ENCODE data around the gene ISLR.
A peak's percentile ranks its signal among the peaks of the same experiment; 100 is the strongest.

ISLR gene, protein sequence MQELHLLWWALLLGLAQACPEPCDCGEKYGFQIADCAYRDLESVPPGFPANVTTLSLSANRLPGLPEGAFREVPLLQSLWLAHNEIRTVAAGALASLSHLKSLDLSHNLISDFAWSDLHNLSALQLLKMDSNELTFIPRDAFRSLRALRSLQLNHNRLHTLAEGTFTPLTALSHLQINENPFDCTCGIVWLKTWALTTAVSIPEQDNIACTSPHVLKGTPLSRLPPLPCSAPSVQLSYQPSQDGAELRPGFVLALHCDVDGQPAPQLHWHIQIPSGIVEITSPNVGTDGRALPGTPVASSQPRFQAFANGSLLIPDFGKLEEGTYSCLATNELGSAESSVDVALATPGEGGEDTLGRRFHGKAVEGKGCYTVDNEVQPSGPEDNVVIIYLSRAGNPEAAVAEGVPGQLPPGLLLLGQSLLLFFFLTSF

DNA sequence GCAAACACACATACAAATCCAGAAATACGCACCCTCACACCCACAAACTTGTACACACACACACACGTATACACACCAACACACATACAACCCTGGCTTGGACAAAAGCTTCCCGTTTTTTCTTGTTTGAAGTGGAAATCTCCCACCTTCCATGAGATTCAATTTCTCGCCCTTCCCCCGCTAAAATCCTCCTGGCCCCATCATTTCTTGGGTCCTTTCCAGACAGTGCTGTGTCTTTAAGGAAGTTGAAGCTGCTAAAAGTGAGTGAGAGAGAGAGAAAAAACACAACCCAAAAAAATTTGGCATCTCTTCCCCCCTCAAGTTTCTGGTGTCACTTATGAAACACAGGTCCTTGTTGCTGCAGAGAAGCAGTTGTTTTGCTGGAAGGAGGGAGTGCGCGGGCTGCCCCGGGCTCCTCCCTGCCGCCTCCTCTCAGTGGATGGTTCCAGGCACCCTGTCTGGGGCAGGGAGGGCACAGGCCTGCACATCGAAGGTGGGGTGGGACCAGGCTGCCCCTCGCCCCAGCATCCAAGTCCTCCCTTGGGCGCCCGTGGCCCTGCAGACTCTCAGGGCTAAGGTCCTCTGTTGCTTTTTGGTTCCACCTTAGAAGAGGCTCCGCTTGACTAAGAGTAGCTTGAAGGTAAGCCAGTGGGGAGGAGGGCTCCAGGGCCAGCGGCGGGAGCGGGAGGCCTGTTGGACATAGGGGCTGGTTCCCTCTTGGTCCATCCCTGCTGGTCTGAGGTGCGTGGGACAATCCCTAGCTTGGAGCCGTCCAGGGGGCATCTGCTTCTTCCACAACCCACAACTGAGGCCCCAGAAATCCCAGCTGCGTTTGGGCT is at the start of gene ISLR:
Gene ISLR (plus strand): TSS at position 331 of the 839 bp plus-strand sequence. CDS start 1,149 bp downstream, outside the sequence.
- no peak for DNase-seq

DNA sequence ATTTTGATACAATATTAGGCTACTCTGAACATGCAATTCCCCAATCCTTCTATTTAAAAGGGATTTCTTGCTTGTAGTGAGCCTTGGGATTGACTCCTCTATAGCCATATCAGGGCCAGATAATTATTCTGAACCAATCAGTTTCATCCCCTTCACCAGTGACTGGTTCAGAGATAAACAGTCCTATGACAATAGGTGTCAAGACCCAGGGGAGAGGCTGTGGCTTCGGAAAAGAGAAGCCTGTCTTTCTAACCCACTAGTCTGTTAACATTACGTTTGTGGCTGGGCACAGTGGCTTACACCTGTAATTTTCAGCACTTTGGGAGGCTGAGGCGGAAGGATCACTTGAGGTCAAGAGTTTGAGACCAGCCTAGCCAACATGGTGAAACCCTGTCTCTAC is 49.3 kb upstream of the ISLR start:
- no peak for DNase-seq

DNA sequence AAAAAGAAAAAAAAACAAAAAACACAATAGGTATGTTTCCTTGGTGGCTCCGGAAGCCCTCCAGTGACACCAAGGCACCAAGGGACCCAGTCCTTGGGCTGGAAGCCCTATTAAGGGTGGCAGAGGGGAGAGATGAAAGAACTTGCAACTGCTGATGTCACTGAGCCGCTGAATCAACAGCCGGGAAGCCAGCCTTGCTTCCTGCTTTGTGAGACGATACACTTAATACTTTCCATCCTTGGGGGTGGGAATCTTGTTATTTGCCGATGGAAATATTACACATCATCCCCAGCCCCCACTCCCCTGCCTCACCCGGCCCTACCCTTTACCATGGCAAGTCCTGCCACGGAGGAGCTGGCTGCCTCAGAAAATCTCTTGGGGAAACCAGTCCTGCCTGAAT is 48.8 kb upstream of the ISLR start:
- no peak for DNase-seq

DNA sequence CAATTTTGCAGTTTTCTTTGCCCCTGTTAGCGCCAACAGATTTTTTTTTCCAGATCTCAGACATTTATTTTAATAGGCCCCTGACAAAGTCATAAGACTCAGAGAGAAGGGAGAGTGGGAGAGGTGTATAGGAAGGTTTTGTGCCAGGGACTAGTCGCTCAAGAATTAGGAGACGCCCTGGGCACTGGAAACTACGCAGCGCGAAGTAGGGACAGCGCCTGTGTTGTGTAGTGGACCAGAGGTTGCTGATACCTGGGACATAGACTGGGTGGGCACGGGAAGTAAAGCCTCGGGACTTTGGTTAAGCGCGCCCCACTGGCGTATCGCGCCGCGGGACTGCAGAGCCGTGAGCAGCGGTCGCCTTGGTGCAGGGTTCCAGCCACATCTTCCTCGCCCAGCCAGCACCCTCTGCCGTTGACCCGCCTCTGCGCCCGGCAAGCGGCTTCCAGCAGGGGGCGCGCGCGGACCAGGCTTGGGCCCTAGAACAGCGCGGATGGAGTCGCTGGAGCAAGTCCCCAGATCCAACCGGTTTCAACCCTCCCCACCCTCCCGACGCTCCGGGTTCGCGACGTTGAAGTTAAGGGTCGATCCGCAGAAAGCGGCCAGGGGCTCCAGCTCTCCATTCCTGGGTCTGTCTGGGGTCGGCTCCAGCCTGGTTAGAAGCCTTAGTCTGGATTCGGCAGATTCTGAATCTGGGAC is 46.1 kb upstream of the ISLR start:
- DNase-seq = peak; percentile 73

DNA sequence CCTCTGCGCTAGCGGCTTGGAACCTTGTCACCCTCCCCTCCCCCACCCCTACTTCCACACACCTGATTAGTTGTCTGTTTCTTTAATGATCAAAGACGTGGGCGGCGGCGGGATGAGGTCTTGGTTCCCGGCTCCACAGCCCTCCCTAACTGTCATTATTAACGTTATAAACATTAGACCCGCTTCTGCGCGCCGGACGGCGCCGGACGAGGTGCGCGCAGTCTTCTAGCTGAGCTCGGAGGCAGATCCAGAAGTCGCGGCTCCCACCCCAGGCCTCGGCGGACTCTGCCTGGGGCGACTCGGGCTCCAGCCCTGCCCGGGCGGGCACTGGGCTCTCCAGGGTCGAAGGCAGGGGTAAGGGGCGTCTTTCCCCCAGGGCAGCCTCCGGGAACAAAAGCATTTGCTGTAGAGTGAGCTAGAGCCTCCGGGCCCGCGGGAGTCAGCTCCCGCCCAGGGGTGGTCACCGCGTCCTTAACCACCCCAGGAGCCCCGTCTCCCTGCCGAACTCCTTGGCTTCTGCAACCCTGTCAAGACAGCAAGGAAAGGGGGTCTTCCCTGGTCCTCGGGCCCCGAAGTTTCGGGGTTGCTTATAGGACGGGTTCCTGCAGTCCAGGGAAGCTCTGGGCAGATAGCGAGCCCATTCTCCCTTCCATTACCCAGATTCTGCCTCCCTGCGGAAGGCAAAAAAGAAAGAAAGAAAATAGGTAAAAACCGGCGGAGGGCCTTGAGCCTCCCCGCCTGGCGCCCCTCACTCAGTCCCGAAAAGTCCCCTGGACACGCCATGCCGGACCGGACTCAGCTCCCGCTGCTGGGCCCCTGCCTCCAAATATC is 45.3 kb upstream of the ISLR start:
- DNase-seq = no peak

DNA sequence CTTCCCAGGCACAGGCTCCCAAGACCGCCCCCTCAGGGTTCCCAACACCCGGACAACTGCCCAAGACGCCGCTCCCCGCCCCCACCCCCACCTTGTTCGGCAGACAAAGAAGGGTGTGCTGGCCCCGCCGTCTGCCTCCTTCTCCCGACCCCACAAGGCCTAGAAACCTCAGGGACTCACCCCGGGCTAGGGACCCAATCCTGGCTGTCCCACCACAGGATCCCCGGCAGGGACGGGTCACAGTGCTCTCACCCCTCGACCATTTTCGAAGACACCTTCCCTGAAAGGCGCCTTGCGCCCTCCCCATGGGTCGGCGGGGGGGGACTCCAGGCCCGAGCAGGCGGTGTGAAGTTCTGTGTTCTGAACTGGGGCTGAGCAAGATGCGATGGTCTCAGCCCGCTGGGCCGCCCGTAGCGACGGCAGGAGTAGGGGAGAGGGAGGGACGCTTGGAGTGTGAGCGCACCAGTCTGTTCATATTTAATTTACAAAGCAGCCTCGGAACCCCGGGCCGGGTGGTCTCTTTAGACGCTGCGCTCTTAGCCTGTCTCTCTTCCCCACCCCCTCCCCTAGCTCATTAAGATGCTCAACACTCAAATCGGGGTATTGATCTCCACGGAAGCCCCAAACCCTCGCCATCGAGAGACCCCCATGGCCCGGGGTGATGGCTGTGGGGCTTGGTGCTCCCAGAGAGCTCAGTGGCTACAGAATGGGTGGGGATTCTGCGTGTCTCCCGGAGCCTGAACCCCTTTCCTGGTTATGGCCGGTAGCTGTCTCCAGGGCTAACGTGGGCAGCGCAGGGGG is 44.5 kb upstream of the ISLR start:
- no peak for DNase-seq

DNA sequence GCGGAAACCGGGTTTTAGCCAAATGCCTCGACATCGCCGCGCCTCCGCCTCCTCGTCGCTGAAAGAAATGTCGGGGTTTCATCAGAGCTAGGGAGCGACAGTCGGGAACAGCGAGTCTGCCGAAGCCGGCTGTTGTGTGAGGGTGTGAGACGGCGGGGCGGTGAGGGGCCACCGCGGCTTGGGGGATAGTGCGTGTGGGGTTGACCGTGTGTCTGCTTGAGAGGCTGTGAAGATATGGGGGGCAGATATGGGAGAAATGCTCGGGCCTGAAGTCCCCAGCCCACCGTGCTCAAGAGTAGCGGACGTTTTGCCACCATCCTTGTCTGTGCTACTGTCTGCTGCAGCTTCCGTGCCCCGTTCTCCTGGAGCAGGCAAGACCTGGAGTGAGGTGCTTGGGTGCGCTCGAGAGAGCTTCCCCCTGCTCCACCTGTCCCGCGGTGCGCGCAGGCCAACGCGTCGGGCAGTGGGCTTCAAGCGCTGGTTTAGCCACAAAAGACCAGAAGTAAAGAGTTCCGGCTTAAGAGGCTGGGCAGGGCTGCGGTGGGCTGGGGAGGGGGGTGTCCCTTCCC is 43.8 kb upstream of the ISLR start:
- no peak for DNase-seq

DNA sequence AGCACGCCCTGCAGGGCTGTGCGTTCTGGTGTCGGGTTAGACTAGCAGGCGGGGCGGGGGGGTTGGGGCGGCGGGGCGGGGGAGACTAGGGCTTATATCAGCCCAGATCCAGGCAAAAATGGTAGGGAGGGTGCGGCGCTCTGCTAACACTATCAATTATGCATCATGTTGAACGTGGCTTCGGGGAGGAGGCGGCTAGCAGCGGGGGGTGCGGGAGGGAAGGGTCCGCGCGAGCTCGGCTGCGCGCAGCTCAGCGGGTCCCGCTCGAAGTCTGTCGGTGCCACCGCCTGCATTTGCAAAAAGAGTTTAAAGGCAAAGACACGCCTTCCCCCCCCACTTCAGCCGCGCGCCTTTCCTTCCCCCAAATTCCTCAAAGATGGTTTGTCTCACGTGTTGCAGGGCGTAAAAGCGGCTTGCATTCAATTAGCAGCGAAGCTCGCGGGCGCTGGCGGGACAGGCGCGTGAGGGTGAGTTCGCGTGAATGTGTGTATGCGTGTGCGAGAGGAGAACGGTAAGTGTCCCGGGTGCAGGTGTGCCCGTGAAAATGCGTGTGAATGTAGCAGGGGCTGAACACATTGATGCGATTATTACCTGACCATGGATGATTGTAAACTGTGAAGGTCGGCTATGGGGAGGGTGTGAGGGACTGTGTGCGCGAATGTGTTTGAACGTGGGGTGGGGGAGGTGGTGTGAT is 43.2 kb upstream of the ISLR start, which contains the start of gene ISLR2:
Gene ISLR2 (plus strand): TSS at position 432 of the 694 bp plus-strand sequence. CDS start 2,169 bp downstream, outside the sequence.
- DNase-seq = no peak

DNA sequence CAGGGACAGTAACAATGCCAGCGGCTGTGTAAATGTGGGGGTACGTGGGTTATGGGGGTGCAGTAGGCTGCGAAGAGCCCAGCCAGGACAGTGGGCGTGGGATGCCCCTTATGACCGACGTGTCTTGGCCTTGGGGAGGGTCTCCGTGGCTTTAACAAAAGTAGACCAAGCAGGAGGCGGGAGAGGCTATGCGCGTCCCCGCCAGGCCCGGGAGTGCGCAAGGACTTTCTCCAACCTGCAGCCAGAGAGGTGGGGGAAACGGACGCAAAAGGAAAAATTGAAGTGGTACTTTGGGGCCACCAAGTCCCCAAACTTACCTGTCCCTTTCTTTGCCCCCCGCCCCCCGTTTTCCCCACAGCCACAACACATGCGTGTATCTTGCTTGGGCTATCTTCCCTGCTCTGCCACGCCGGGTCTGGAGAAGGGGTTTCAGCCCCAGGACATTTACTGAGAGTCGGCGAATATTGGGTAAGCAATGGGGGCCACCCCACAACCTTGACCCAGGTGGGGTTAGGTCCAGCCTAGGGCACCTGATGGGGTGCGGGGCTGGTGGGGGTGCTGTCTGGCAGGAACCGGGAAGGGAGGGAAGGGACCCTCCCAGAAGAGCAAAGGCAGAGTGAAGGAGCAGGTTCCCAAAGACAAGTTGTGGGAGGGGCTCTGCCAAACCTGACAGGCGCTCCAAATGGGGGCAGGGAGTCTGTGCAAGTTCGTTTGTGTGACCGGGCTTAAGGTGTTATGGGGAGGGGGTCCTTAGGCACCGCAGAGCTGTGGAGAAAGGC is 42.5 kb upstream of the ISLR start:
- no peak for DNase-seq

DNA sequence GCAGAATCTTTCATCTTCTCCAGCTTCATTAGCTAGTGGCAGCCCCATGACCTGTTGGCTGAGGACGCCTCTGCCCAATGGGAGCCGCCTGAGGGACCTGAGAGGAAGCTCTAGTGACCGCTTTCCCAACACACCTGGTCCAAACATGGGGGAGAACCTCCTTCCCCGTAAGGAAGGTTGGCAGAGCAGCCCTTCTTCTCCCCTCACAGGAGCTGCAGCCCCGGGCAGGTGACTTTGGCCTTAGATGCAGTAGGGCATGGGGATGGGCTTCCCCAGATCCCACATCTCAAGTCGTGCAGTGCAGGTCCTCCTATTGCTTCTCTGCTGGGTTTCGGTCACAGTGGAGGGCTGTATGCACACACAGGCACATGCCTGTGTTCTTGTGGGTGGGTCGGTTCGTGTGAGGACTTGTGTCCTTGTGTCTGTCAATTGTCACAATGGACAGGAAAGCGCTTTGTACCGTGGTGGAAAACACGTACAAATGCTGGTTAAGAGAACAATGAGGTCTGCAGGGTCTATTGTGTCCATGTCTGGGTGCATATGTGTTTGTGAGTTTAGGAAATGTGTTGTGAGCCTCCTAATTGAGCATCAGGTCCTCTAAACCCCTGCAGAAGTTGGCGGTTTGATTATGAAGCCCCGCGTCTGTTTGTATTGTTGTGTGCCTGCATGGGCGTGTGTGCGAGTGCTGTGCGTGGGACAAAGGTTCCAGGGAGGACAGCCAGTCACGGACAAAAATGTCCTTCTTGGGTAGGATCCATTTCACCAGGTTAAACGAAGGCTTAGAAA is 41.7 kb upstream of the ISLR start:
- no peak for DNase-seq

DNA sequence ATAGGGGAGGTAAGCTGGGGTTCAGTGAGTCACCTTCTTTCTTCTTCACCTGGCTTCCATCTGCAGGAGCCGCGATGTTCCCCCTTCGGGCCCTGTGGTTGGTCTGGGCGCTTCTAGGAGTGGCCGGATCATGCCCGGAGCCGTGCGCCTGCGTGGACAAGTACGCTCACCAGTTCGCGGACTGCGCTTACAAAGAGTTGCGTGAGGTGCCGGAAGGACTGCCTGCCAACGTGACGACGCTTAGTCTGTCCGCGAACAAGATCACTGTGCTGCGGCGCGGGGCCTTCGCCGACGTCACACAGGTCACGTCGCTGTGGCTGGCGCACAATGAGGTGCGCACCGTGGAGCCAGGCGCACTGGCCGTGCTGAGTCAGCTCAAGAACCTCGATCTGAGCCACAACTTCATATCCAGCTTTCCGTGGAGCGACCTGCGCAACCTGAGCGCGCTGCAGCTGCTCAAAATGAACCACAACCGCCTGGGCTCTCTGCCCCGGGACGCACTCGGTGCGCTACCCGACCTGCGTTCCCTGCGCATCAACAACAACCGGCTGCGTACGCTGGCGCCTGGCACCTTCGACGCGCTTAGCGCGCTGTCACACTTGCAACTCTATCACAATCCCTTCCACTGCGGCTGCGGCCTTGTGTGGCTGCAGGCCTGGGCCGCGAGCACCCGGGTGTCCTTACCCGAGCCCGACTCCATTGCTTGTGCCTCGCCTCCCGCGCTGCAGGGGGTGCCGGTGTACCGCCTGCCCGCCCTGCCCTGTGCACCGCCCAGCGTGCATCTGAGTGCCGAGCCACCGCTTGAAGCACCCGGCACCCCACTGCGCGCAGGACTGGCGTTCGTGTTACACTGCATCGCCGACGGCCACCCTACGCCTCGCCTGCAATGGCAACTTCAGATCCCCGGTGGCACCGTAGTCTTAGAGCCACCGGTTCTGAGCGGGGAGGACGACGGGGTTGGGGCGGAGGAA is 40.5 kb upstream of the ISLR start:
- DNase-seq = no peak

DNA sequence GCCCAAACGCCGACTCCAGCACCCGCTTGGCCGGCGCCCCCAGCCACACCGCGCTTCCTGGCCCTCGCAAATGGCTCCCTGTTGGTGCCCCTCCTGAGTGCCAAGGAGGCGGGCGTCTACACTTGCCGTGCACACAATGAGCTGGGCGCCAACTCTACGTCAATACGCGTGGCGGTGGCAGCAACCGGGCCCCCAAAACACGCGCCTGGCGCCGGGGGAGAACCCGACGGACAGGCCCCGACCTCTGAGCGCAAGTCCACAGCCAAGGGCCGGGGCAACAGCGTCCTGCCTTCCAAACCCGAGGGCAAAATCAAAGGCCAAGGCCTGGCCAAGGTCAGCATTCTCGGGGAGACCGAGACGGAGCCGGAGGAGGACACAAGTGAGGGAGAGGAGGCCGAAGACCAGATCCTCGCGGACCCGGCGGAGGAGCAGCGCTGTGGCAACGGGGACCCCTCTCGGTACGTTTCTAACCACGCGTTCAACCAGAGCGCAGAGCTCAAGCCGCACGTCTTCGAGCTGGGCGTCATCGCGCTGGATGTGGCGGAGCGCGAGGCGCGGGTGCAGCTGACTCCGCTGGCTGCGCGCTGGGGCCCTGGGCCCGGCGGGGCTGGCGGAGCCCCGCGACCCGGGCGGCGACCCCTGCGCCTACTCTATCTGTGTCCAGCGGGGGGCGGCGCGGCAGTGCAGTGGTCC is 39.7 kb upstream of the ISLR start:
- DNase-seq = no peak

DNA sequence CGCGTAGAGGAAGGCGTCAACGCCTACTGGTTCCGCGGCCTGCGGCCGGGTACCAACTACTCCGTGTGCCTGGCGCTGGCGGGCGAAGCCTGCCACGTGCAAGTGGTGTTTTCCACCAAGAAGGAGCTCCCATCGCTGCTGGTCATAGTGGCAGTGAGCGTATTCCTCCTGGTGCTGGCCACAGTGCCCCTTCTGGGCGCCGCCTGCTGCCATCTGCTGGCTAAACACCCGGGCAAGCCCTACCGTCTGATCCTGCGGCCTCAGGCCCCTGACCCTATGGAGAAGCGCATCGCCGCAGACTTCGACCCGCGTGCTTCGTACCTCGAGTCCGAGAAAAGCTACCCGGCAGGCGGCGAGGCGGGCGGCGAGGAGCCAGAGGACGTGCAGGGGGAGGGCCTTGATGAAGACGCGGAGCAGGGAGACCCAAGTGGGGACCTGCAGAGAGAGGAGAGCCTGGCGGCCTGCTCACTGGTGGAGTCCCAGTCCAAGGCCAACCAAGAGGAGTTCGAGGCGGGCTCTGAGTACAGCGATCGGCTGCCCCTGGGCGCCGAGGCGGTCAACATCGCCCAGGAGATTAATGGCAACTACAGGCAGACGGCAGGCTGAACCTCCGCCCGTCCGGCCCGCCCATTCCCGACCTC is 39.0 kb upstream of the ISLR start:
- DNase-seq = no peak

DNA sequence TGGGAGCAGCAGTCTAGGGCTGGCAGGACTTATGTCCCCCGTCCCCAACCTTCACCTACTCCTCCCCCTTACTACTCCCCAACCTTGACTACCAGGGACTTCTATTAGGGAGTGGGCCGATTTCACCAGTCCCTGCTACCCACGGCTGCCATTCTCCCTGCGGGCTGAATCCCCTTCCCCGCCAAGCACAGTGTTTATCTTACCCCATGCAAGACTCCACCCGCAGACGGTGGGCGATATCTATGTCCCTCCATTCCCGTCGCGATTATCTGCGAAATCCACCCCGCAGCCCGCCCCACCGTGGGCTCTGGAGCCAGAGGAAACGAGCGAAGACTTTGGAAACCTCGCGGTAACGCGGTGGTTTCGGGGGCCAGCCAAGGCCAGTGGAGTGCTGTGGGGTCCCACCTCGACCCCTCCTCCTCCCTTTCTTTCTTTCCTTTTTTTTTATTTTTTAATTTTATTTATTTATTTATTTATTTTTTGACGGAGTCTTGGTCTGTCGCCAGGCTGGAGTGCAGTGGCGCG is 38.4 kb upstream of the ISLR start:
- DNase-seq = no peak

DNA sequence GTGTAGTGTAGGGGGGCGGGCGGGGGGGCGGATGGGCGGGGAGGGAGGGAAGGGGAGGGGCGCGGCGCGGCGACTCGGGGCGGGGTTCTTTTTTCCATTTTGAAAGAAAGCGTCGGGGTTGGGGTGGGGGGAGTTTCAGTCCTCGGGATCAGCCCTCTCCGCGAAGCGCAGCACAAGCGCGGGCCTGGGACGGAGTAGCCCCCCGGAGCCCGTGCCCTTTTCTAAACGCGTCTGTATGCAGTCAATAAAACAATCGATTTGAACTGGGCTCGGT is 37.0 kb upstream of the ISLR start:
- DNase-seq = no peak

DNA sequence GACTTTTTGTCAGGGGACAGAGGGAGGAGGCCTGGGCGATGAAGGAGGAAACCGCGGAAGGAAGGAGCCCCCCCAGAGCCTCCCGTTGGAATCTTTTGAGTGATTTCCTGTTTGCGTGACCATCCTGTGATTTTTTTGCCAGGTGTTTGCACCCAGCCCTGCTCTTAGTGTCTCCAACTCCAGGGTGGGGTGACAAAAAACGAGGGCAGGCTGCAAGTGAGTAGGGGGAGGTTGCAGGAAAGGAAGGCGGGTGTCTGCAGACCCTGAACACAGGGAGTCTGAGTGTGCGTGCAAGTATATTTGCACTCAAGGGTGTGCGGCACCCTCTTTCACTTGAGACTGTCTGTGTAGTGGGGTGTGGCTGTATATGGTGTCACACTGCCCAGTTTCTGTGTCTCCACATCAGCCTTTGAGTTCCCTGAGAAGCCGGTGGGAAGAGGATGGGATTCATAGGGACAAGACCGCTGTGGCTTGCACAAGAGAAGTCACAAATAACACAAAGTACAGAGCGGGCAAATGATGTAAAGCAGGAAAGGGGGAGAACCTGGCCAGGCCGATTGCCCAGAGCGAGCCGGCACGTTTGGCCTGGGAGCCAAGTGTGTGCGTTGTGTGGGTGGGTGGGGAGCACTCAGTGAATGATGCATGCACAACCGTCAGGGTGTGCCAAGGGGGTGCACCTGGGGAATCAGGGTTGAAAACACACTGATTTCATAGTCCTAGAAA is 36.5 kb upstream of the ISLR start:
- no peak for DNase-seq
